Tibial nerve (tissue), 3 donors: Measurements from ENCODE around the gene RSBN1.

ENCODE experiments used
- POLR2A ChIP-seq, 2 donors: fragments of 450-650 bp; IDR thresholded peaks; one replicate each; pipeline ENCODE4 v1.6.1; 2017; ENCODE audit warnings: antibody characterized with exemption in 2 of 2, mild to moderate bottlenecking in 2 of 2, moderate library complexity in 2 of 2
- TF ChIP-seq, protein P1 (sequence below), 5 experiments: fragments of 200-600 bp in 3 of 5; fragments of 450-650 bp in 2 of 5; sonication (generic) in 3 of 5; IDR thresholded peaks; one replicate each; pipeline ENCODE4 v1.5.1; 2016 to 2019; ENCODE audit warnings: antibody characterized with exemption in 5 of 5, mild to moderate bottlenecking in 3 of 5, moderate library complexity in 2 of 5

DNA sequence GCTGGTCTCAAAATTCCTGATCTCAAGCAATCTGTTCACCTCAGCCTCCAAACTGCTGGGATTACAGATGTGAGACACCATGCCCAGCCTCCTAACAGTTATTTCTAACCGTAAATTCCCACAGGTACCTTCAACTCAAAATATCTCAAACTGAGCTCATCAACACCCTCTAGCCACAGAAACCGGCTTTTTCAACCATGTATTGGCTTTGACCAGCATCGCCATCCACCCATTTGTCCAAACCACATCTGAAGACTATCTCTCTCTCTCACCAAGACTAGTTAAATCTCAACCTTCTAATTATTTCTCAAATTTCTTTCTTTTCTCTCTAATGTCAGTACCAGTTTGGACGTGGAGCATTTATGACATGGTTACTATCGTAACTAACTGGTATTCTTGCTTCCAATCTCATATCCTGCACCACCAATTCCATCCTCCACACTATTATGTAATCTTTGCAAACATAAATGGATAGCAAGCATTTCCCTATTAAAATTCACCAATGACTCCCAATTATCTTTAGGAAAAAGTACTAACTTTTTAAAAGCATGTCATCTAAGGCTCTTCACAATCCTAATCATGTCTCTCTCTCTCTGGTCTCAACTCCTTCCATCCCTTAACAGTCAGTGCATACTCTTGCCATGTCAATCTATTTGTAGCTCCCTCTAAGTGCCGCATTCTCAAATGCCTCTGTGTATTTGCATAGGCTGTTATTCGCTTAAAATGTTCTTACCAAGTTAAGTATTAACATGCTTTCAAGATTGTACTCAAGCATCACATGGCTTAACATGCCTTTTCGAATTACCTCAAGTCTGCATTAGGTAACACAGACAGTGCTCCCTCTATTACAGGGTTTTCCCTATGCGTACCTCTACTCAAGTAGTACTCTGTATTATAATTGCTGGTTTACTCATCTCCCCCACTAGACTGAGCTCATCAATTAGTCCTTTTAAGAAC, 18.1 kb downstream of the RSBN1 start:
- TF ChIP-seq, protein P1, sequence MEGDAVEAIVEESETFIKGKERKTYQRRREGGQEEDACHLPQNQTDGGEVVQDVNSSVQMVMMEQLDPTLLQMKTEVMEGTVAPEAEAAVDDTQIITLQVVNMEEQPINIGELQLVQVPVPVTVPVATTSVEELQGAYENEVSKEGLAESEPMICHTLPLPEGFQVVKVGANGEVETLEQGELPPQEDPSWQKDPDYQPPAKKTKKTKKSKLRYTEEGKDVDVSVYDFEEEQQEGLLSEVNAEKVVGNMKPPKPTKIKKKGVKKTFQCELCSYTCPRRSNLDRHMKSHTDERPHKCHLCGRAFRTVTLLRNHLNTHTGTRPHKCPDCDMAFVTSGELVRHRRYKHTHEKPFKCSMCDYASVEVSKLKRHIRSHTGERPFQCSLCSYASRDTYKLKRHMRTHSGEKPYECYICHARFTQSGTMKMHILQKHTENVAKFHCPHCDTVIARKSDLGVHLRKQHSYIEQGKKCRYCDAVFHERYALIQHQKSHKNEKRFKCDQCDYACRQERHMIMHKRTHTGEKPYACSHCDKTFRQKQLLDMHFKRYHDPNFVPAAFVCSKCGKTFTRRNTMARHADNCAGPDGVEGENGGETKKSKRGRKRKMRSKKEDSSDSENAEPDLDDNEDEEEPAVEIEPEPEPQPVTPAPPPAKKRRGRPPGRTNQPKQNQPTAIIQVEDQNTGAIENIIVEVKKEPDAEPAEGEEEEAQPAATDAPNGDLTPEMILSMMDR (IDR thresholded peaks at IDR 0.05) = no peak
- TF ChIP-seq POLR2A (IDR thresholded peaks at IDR 0.05) = no peak
